Colonic mucosa (tissue), 4 donors: Measurements from ENCODE around the gene POGK. TPM values are rescaled to one million over a fixed set of nuclear protein-coding genes. Genes with fewer than 3 reads are reported as not detected.

Experiments
- DNase-seq: peaks from one replicate; pipeline ENCODE4 v3.0.0-alpha.2; 2020
- H3K27ac ChIP-seq: fragments of 200-600 bp; one replicate; pipeline ENCODE4 v1.8.0; 2021
- H3K27me3 ChIP-seq: fragments of 200-600 bp; one replicate; pipeline ENCODE4 v1.8.0; 2021
- H3K36me3 ChIP-seq: fragments of 200-600 bp; one replicate; pipeline ENCODE4 v1.8.0; 2021
- H3K4me1 ChIP-seq: fragments of 200-600 bp; one replicate; pipeline ENCODE4 v1.8.0; 2021; ENCODE audit warnings: mild to moderate bottlenecking
- H3K4me3 ChIP-seq: fragments of 200-600 bp; one replicate; pipeline ENCODE4 v1.8.0; 2021
- H3K9ac ChIP-seq, 2 donors: one replicate each; pipeline ENCODE4 v1.7.0; 2013; ENCODE audit warnings: control low read depth in 2 of 2, low read depth in 2 of 2, low read length in 2 of 2
- H3K9me3 ChIP-seq: fragments of 200-600 bp; one replicate; pipeline ENCODE4 v1.8.0; 2021
- CTCF ChIP-seq: fragments of 200-600 bp; IDR thresholded peaks from one replicate; pipeline ENCODE4 v1.8.0; 2022; ENCODE audit warnings: antibody characterized with exemption, mild to moderate bottlenecking
- intact Hi-C: fragments of 100-400 bp; cut with DNase I; formaldehyde crosslinking; loops from one replicate; pipeline ENCODE4 v1.14.1; 2022
- total RNA-seq, 2 donors: library from RNA; stranded (reverse); fragmentation: NEBNext Ultra II Directional in 1 of 2; extraction: Animal tissue kit (Norgen Biotek cat#: 25700) in 1 of 2; gene quantifications; one replicate each; pipeline ENCODE4 v1.2.1, GENCODE V29; 2021
- donor health status: healthy.
- donor health status: DM: no; HTN: no; CAD: no.
- donor health status: DM: no; HTN: no; CAD: no.

The POGK gene
- total RNA-seq, 2 donors from 2014 or later: 31.4 to 34.9 TPM

- Histone ChIP-seq H3K36me3 (no peaks in the 10 kb centered on the region), H3K9me3 (no peaks in the 10 kb centered on the region), H3K27ac (no peak overlapping the region), H3K27me3 (no peaks in the 10 kb centered on the region), H3K4me3 (no peak overlapping the region), H3K9ac (no peak overlapping the region), H3K4me1 (no peaks in the 10 kb centered on the region)
- DNase-seq: no peak
- intact Hi-C loops: no loop called here
- no peak for TF ChIP-seq CTCF
Observed at GRCh38 chr1:166905900-166906299, 66.6 kb downstream of the POGK start.

Other genes starting within 250 kb of the POGK start
- 10 to 100 TPM; 10.1 to 12.1 TPM for gene TADA1, start 36.8 kb downstream of the POGK start, total RNA-seq
- 1 to 10 TPM in 1 of 2 donors, under 1 TPM in 1; 0.62 to 2.7 TPM for gene ILDR2, start 136.1 kb downstream of the POGK start, total RNA-seq
- gene MAEL, start 149.8 kb downstream of the POGK start, total RNA-seq: not detected